ENCODE data around the gene ABCA8.

Gene ABCA8

DNA sequence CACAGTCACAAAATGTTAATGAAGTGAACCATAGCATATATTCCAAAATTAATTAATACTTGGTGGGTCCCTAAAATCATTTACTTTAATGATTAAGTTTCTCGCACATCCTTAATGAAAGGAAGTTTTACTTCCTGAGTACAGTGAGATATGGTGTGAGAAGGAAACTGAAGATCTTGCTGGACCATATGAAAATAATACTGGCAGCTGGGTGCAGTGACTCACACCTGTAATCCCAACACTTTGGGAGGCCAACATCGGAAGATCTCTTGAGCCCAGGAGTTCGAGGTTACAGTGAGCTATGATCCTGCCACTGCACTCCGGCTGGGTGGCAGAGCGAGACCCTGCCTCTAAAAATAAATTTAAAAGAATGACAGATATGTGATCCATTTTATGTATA is 62.5 kb downstream of the ABCA8 start:
- no peak overlapping the region for H3K9ac ChIP-seq (ENCODE audit: low read length)
- H3K4me1 ChIP-seq (ENCODE audit: control insufficient read depth, insufficient read depth, low read length), result no peaks in the 10 kb centered on the region
- no peaks in the 10 kb centered on the region for H3K27me3 ChIP-seq (replicated peaks; ENCODE audit: control insufficient read depth, insufficient read depth, low read length)
- peaks cover 5% of the 10 kb centered on the region for H3K9me3 ChIP-seq (ENCODE audit: control insufficient read depth, low read length)
- DNase-seq (ENCODE audit: low read depth), result no peak
- no peaks in the 10 kb centered on the region for H3K36me3 ChIP-seq (ENCODE audit: control insufficient read depth, insufficient read depth, low read length, severe bottlenecking)
- H3K4me3 ChIP-seq (ENCODE audit: low read length), result no peak overlapping the region

- DNase-seq (ENCODE audit: low read depth), result no peak
- Histone ChIP-seq H3K4me3 (ENCODE audit: low read length) (no peak overlapping the region), H3K27me3 (replicated peaks; ENCODE audit: control insufficient read depth, insufficient read depth, low read length) (no peaks in the 10 kb centered on the region), H3K4me1 (ENCODE audit: control insufficient read depth, insufficient read depth, low read length) (no peaks in the 10 kb centered on the region), H3K36me3 (ENCODE audit: control insufficient read depth, insufficient read depth, low read length, severe bottlenecking) (peaks cover 2% of the 10 kb centered on the region), H3K9me3 (ENCODE audit: control insufficient read depth, low read length) (peaks cover under 1% of the 10 kb centered on the region), H3K9ac (ENCODE audit: low read length) (no peak overlapping the region)
These were observed 63.0 kb downstream of the ABCA8 start for GRCh38 chr17:68892193-68892592.

- no peaks in the 10 kb centered on the region for H3K4me1 ChIP-seq (ENCODE audit: control insufficient read depth, insufficient read depth, low read length)
- no peaks in the 10 kb centered on the region for H3K27me3 ChIP-seq (replicated peaks; ENCODE audit: control insufficient read depth, insufficient read depth, low read length)
These were observed 68.8 kb downstream of the ABCA8 start for GRCh38 chr17:68886401-68886800.

GRCh38 chr17:68884888-68885287 is 70.3 kb downstream of the ABCA8 start:
- Histone ChIP-seq H3K9ac (ENCODE audit: low read length) (no peak overlapping the region), H3K4me1 (ENCODE audit: control insufficient read depth, insufficient read depth, low read length) (no peaks in the 10 kb centered on the region), H3K4me3 (ENCODE audit: low read length) (no peak overlapping the region), H3K36me3 (ENCODE audit: control insufficient read depth, insufficient read depth, low read length, severe bottlenecking) (peaks cover 28% of the 10 kb centered on the region), H3K9me3 (ENCODE audit: control insufficient read depth, low read length) (no peaks in the 10 kb centered on the region), H3K27me3 (replicated peaks; ENCODE audit: control insufficient read depth, insufficient read depth, low read length) (no peaks in the 10 kb centered on the region)
- no peak for DNase-seq (ENCODE audit: low read depth)

More at GRCh38 chr17:68886401-68886800, 68.8 kb downstream of the ABCA8 start:
- Histone ChIP-seq H3K4me3 (ENCODE audit: low read length) (no peak overlapping the region), H3K9ac (ENCODE audit: low read length) (no peak overlapping the region), H3K36me3 (ENCODE audit: control insufficient read depth, insufficient read depth, low read length, severe bottlenecking) (peaks cover 19% of the 10 kb centered on the region), H3K9me3 (ENCODE audit: control insufficient read depth, low read length) (no peaks in the 10 kb centered on the region)
- DNase-seq (ENCODE audit: low read depth), result no peak

GRCh38 chr17:68878226-68878885 is 76.8 kb downstream of the ABCA8 start:
- H3K9ac ChIP-seq (ENCODE audit: low read length), result no peak overlapping the region
- H3K4me3 ChIP-seq (ENCODE audit: low read length), result no peak overlapping the region
- no peak for DNase-seq (ENCODE audit: low read depth)
- H3K9me3 ChIP-seq (ENCODE audit: control insufficient read depth, low read length), result peaks cover 8% of the 10 kb centered on the region
- H3K27me3 ChIP-seq (replicated peaks; ENCODE audit: control insufficient read depth, insufficient read depth, low read length), result no peaks in the 10 kb centered on the region
- peaks cover 36% of the 10 kb centered on the region for H3K36me3 ChIP-seq (ENCODE audit: control insufficient read depth, insufficient read depth, low read length, severe bottlenecking)
- H3K4me1 ChIP-seq (ENCODE audit: control insufficient read depth, insufficient read depth, low read length), result no peaks in the 10 kb centered on the region

DNA sequence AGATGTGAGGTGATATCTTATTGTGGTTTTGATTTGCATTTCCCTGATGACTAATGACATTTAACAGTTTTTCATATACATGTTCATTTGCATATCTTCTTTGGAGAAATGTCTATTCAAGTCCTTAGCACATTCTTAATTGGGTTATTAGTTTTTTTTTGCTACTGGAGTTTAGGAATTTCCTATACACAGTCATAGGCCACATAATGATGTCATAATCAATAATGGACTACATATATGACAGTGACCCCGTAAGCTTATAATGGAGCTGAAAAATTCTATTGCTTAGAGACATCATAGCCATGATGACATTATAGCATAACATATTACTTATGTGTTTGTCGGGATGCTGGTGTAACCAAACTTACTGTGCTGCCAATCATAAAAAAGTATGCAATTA is 83.7 kb downstream of the ABCA8 start:
- no peaks in the 10 kb centered on the region for H3K4me1 ChIP-seq (ENCODE audit: control insufficient read depth, insufficient read depth, low read length)
- H3K27me3 ChIP-seq (replicated peaks; ENCODE audit: control insufficient read depth, insufficient read depth, low read length), result no peaks in the 10 kb centered on the region
- DNase-seq (ENCODE audit: low read depth), result no peak
- H3K9me3 ChIP-seq (ENCODE audit: control insufficient read depth, low read length), result peaks cover 8% of the 10 kb centered on the region
- H3K36me3 ChIP-seq (ENCODE audit: control insufficient read depth, insufficient read depth, low read length, severe bottlenecking), result peaks cover 17% of the 10 kb centered on the region
- H3K4me3 ChIP-seq (ENCODE audit: low read length), result no peak overlapping the region
- H3K9ac ChIP-seq (ENCODE audit: low read length), result no peak overlapping the region

- Histone ChIP-seq H3K27me3 (replicated peaks; ENCODE audit: control insufficient read depth, insufficient read depth, low read length) (no peaks in the 10 kb centered on the region), H3K9me3 (ENCODE audit: control insufficient read depth, low read length) (peaks cover 8% of the 10 kb centered on the region), H3K9ac (ENCODE audit: low read length) (no peak overlapping the region), H3K36me3 (ENCODE audit: control insufficient read depth, insufficient read depth, low read length, severe bottlenecking) (peaks cover 17% of the 10 kb centered on the region), H3K4me3 (ENCODE audit: low read length) (no peak overlapping the region), H3K4me1 (ENCODE audit: control insufficient read depth, insufficient read depth, low read length) (no peaks in the 10 kb centered on the region)
- no peak for DNase-seq (ENCODE audit: low read depth)
These were observed 84.2 kb downstream of the ABCA8 start for GRCh38 chr17:68870976-68871375.

DNA sequence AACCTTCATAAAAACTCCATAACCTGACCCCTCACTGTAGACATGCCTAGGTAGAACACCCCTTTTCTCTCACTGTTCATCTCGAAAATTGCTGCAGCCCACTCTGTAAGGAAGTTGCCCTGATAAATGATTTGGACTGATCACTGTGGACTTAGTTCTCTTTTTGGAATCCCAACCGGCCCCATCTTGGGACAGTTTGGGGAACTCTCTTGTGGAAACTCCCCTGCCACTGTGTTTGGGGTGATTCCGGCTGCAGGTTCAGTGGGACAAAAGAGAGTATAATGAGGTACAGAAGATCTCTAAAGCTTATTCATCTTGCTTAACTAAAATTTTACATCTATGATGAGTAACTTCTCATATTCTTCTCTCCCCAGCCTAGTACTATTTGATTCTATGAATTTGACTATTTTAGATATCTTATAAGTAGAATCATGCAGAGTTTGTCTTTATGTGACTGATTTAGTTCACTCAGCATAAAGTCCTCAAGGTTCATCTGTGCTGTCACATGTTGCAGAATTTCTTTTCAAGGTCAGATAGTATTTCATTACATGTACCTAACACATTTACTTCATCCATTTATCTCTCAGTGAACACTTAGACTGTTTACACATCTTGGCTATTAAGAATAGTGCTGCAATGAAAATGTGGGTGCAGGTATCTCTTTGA is 84.9 kb downstream of the ABCA8 start:
- H3K9ac ChIP-seq (ENCODE audit: low read length), result no peak overlapping the region
- H3K27me3 ChIP-seq (replicated peaks; ENCODE audit: control insufficient read depth, insufficient read depth, low read length), result no peaks in the 10 kb centered on the region
- H3K4me1 ChIP-seq (ENCODE audit: control insufficient read depth, insufficient read depth, low read length), result no peaks in the 10 kb centered on the region
- H3K4me3 ChIP-seq (ENCODE audit: low read length), result no peak overlapping the region
- H3K36me3 ChIP-seq (ENCODE audit: control insufficient read depth, insufficient read depth, low read length, severe bottlenecking), result peaks cover 13% of the 10 kb centered on the region
- DNase-seq (ENCODE audit: low read depth), result no peak
- H3K9me3 ChIP-seq (ENCODE audit: control insufficient read depth, low read length), result peaks cover 8% of the 10 kb centered on the region

DNA sequence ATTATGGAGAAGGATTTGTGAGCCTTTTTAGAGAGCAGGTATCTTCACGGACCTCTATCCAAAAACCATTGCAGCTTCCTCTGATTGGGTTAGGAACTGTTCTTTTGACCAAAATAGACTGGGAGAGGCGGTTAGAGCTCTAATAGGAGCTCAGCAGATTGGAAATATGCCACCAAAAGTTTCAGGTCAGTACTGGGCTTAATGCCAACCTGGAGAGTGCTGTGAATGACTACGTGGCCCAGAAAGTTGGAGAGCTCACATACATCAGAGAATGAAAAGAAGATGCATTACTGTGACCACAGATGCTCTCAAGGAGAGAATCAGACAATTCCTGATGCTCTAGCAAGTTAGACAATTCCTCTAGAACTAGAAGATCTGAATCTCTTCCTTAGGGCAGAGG is 86.5 kb downstream of the ABCA8 start:
- Histone ChIP-seq H3K9ac (ENCODE audit: low read length) (no peak overlapping the region), H3K4me3 (ENCODE audit: low read length) (no peak overlapping the region), H3K36me3 (ENCODE audit: control insufficient read depth, insufficient read depth, low read length, severe bottlenecking) (peaks cover 3% of the 10 kb centered on the region), H3K9me3 (ENCODE audit: control insufficient read depth, low read length) (peaks cover 3% of the 10 kb centered on the region), H3K4me1 (ENCODE audit: control insufficient read depth, insufficient read depth, low read length) (no peaks in the 10 kb centered on the region), H3K27me3 (replicated peaks; ENCODE audit: control insufficient read depth, insufficient read depth, low read length) (no peaks in the 10 kb centered on the region)
- DNase-seq (ENCODE audit: low read depth), result peak; percentile 33

DNA sequence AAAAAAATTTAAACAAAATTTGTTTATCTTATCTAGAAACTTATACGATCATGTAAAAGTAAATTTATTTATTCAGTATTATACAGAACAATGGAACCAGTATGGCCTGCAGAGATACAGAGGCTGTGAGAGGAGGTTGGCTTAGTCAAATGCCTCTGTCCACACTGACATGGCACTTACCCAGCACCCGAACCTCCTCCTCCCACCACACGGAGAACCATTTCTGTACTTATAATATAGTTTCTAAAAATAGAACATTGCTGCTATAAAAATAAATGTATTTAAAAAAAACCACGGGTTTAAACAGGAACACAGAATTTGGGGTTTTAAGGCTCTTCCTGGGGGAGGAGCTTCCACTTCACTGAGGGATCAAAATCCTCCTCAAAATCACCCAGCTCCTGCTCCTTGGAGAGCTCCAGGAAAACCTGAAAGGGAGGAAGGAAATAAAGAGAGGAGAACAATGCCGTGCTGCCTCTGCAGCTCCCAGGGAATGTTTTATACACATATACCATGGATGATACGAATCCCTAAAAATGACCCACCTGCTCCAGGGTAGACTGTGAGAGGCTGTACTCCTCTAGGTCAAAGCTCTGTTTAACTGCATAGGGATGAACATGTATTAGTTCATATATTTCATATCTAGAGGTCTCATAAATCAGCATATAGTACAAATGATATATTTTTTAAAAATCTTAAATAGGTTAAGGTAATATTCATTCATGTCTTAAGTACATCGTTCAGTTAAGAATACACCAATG is 87.3 kb downstream of the ABCA8 start:
- DNase-seq (ENCODE audit: low read depth), result no peak
- no peaks in the 10 kb centered on the region for H3K9me3 ChIP-seq (ENCODE audit: control insufficient read depth, low read length)
- H3K4me3 ChIP-seq (ENCODE audit: low read length), result no peak overlapping the region
- no peak overlapping the region for H3K9ac ChIP-seq (ENCODE audit: low read length)
- H3K4me1 ChIP-seq (ENCODE audit: control insufficient read depth, insufficient read depth, low read length), result no peaks in the 10 kb centered on the region
- H3K27me3 ChIP-seq (replicated peaks; ENCODE audit: control insufficient read depth, insufficient read depth, low read length), result no peaks in the 10 kb centered on the region
- H3K36me3 ChIP-seq (ENCODE audit: control insufficient read depth, insufficient read depth, low read length, severe bottlenecking), result no peaks in the 10 kb centered on the region

- H3K36me3 ChIP-seq (ENCODE audit: control insufficient read depth, insufficient read depth, low read length, severe bottlenecking), result no peaks in the 10 kb centered on the region
- no peaks in the 10 kb centered on the region for H3K4me1 ChIP-seq (ENCODE audit: control insufficient read depth, insufficient read depth, low read length)
- DNase-seq (ENCODE audit: low read depth), result no peak
- H3K4me3 ChIP-seq (ENCODE audit: low read length), result no peak overlapping the region
- H3K9me3 ChIP-seq (ENCODE audit: control insufficient read depth, low read length), result no peaks in the 10 kb centered on the region
- H3K27me3 ChIP-seq (replicated peaks; ENCODE audit: control insufficient read depth, insufficient read depth, low read length), result no peaks in the 10 kb centered on the region
- H3K9ac ChIP-seq (ENCODE audit: low read length), result no peak overlapping the region
These were observed 89.6 kb downstream of the ABCA8 start for GRCh38 chr17:68865584-68865983.

Data from adipocyte (in vitro differentiated cells).